ENCODE measurements around the gene C5. TPM values are rescaled to one million over a fixed set of nuclear protein-coding genes. Genes with fewer than 3 reads are reported as not detected.

The C5 gene
- total RNA-seq, 2 donors from 2014 or later, result 59.5 to 96.6 TPM

- Histone ChIP-seq H3K36me3 (ENCODE audit: control insufficient read depth, insufficient read depth, low read length) (no peaks in the 10 kb centered on the region), H3K27ac (ENCODE audit: low read depth, low read length) (no peak overlapping the region), H3K4me1 (ENCODE audit: control insufficient read depth, insufficient read depth, low read length) (no peaks in the 10 kb centered on the region), H3K9ac (ENCODE audit: extremely low read depth, low read length, poor library complexity, severe bottlenecking) (no peak overlapping the region), H3K27me3 (ENCODE audit: control insufficient read depth, insufficient read depth, low read length, poor library complexity, severe bottlenecking) (no peaks in the 10 kb centered on the region), H3K4me3 (ENCODE audit: low read length) (no peak overlapping the region), H3K9me3 (ENCODE audit: control insufficient read depth, low read length) (no peaks in the 10 kb centered on the region)
- no peak for DNase-seq
- H3K4me1 Mint-ChIP-seq, result peaks cover 5% of the 10 kb centered on the region
- peaks cover 2% of the 10 kb centered on the region for H3K9me3 Mint-ChIP-seq
- no peak overlapping the region for H3K4me3 Mint-ChIP-seq
- no peak for TF ChIP-seq CTCF (conservative IDR thresholded peaks at IDR 0.05)
- no peaks in the 10 kb centered on the region for H3K27me3 Mint-ChIP-seq (ENCODE audit: insufficient read depth)
- no peak overlapping the region for H3K27ac Mint-ChIP-seq
- 92 to 100% methylated on average over 3 of the region's 3 CpGs for WGBS, 2 experiments (ENCODE audit: insufficient coverage in 1 of 2, insufficient read length in 1 of 2)
- H3K36me3 Mint-ChIP-seq (ENCODE audit: low read depth), result no peaks in the 10 kb centered on the region
Measured at GRCh38 chr9:120914396-120914795, 135.7 kb downstream of the C5 start.

GRCh38 chr9:120913647-120914264 lies 136.3 kb downstream of the C5 start:
- H3K36me3 ChIP-seq (ENCODE audit: control insufficient read depth, insufficient read depth, low read length), result no peaks in the 10 kb centered on the region
- no peak overlapping the region for H3K4me3 ChIP-seq (ENCODE audit: low read length)
- H3K27ac Mint-ChIP-seq, result no peak overlapping the region
- no peaks in the 10 kb centered on the region for H3K4me1 ChIP-seq (ENCODE audit: control insufficient read depth, insufficient read depth, low read length)
- peaks cover 2% of the 10 kb centered on the region for H3K9me3 Mint-ChIP-seq
- DNase-seq, result peak; percentile 87
- H3K27me3 ChIP-seq (ENCODE audit: control insufficient read depth, insufficient read depth, low read length, poor library complexity, severe bottlenecking), result no peaks in the 10 kb centered on the region
- no peaks in the 10 kb centered on the region for H3K27me3 Mint-ChIP-seq (ENCODE audit: insufficient read depth)
- TF ChIP-seq CTCF (conservative IDR thresholded peaks at IDR 0.05), result no peak
- no peak overlapping the region for H3K27ac ChIP-seq (ENCODE audit: low read depth, low read length)
- no peak overlapping the region for H3K4me3 Mint-ChIP-seq
- H3K9me3 ChIP-seq (ENCODE audit: control insufficient read depth, low read length), result no peaks in the 10 kb centered on the region
- no peak overlapping the region for H3K9ac ChIP-seq (ENCODE audit: extremely low read depth, low read length, poor library complexity, severe bottlenecking)
- H3K36me3 Mint-ChIP-seq (ENCODE audit: low read depth), result no peaks in the 10 kb centered on the region
- WGBS, 2 experiments (ENCODE audit: insufficient coverage in 1 of 2, insufficient read length in 1 of 2), result 82 to 92% methylated on average over 3 to 4 of the region's 4 CpGs
- peaks cover 5% of the 10 kb centered on the region for H3K4me1 Mint-ChIP-seq

- Histone ChIP-seq H3K9ac (ENCODE audit: extremely low read depth, low read length, poor library complexity, severe bottlenecking) (no peak overlapping the region), H3K9me3 (ENCODE audit: control insufficient read depth, low read length) (no peaks in the 10 kb centered on the region), H3K4me3 (ENCODE audit: low read length) (no peak overlapping the region), H3K27me3 (ENCODE audit: control insufficient read depth, insufficient read depth, low read length, poor library complexity, severe bottlenecking) (no peaks in the 10 kb centered on the region), H3K27ac (ENCODE audit: low read depth, low read length) (no peak overlapping the region), H3K4me1 (ENCODE audit: control insufficient read depth, insufficient read depth, low read length) (no peaks in the 10 kb centered on the region), H3K36me3 (ENCODE audit: control insufficient read depth, insufficient read depth, low read length) (no peaks in the 10 kb centered on the region)
- peaks cover 5% of the 10 kb centered on the region for H3K4me1 Mint-ChIP-seq
- H3K9me3 Mint-ChIP-seq, result peaks cover 2% of the 10 kb centered on the region
- no peak overlapping the region for H3K4me3 Mint-ChIP-seq
- no peaks in the 10 kb centered on the region for H3K27me3 Mint-ChIP-seq (ENCODE audit: insufficient read depth)
- no peaks in the 10 kb centered on the region for H3K36me3 Mint-ChIP-seq (ENCODE audit: low read depth)
- H3K27ac Mint-ChIP-seq, result no peak overlapping the region
- WGBS, 2 experiments (ENCODE audit: insufficient coverage in 1 of 2, insufficient read length in 1 of 2), result 77 to 89% methylated on average over 7 to 13 of the region's 13 CpGs
- TF ChIP-seq CTCF (conservative IDR thresholded peaks at IDR 0.05), result no peak
- DNase-seq, result no peak
Measured at GRCh38 chr9:120912958-120913646, 137.0 kb downstream of the C5 start.

All from endodermal cell (in vitro differentiated cells).